Fibroblast of the aortic adventitia (primary cell): Measurements from ENCODE around the gene TMEM98. TPM values are rescaled to one million over a fixed set of nuclear protein-coding genes. Genes with fewer than 3 reads are reported as not detected.
"Not testable (repeated sequence)": the region's sequence is repeated elsewhere in the genome, so short reads cannot be mapped to it uniquely, and the experiment has no call there.

ENCODE experiments used
- DNase-seq: peaks from one replicate; pipeline ENCODE4 v3.0.0-alpha.2; 2010; ENCODE audit warnings: low read depth
- H3K4me3 ChIP-seq: 2 replicates; pipeline ENCODE4 v1.5.1; 2011; ENCODE audit warnings: low read depth, mild to moderate bottlenecking, control low read depth, low read length, moderate library complexity
- total RNA-seq: library from RNA; depleted of rRNA; stranded (reverse); fragments of >200 nt; gene quantifications from 2 replicates; pipeline ENCODE4 v1.2.3, GENCODE V29; 2012; ENCODE audit warnings: low replicate concordance
- TF ChIP-seq, protein P1 (sequence below): IDR thresholded peaks from 2 replicates; pipeline ENCODE4 v1.5.1; 2011; ENCODE audit warnings: mild to moderate bottlenecking, low read length, control low read depth, inconsistent platforms; ENCODE audit not compliant: insufficient read depth

Gene TMEM98
- total RNA-seq, 1 donor: 95.5 TPM

DNA sequence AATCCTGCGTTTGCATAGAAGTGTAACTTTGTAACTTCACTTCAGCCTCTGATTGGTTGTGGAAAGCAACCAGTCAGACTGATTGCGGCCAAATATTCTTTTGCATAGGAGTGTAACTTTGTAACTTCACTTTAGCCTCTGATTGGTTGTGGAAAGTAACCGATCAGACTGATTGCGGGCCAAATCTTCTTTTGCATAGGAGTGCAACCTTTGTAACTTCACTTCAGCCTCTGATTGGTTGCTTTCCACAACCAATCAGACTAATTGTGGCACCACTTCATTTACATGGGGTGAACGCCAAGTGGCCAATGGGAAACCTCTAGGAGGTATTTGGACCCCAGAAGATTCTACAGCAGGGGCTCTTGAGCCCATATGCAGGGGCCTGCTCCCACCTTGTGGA is 1.8 kb upstream of the TMEM98 start:
- no peak overlapping the region for H3K4me3 ChIP-seq
- TF ChIP-seq, protein P1, sequence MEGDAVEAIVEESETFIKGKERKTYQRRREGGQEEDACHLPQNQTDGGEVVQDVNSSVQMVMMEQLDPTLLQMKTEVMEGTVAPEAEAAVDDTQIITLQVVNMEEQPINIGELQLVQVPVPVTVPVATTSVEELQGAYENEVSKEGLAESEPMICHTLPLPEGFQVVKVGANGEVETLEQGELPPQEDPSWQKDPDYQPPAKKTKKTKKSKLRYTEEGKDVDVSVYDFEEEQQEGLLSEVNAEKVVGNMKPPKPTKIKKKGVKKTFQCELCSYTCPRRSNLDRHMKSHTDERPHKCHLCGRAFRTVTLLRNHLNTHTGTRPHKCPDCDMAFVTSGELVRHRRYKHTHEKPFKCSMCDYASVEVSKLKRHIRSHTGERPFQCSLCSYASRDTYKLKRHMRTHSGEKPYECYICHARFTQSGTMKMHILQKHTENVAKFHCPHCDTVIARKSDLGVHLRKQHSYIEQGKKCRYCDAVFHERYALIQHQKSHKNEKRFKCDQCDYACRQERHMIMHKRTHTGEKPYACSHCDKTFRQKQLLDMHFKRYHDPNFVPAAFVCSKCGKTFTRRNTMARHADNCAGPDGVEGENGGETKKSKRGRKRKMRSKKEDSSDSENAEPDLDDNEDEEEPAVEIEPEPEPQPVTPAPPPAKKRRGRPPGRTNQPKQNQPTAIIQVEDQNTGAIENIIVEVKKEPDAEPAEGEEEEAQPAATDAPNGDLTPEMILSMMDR: no peak
- DNase-seq: no peak

DNA sequence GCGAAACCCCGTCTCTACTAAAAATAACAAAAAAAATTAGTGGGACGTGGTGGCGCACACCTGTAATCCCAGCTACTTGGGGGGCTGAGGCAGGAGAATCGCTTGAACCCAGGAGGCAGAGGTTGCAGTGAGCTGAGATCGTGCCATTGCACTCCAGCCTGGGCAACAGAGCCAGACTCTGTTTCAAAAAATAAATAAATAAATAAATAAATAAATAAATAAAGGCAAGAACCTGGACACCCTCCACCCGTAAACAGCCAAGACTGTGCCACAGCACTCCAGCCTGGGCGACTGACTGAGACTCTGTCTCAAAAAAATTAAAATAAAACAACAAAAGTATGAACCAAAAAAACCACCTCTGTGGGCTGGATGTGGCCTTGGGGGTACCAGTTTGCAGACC is 1.2 kb upstream of the TMEM98 start:
- DNase-seq, H3K4me3 ChIP-seq: not testable (repeated sequence)

DNA sequence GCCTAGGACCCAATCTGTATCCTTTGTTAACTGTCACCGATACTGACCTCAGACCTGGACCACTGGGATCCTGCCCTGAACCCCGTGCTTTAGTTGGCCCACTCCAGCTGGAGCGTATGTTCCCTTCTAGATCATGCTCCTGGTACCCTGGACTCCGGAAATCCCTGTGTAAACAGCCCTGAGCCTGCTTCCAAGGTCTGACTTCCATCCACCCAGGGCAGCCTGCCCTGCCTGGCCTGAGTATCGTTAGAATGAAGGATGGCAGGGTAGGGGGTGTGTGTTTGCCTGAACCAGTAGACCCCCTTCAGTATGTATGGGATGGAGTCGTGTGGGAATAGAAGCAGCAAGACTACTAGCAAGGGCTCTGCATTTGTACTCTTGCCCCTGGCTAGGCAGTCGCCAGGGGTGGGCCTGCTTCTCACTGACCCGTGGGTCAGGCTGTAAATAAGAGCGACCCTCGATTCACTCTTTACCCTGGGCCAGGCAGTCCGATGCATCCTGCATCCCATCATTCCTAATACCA is 691 bp upstream of the TMEM98 start:
- no peak for DNase-seq
- TF ChIP-seq, protein P1: no peak
- peak overlapping the region; percentile 71 for H3K4me3 ChIP-seq

DNA sequence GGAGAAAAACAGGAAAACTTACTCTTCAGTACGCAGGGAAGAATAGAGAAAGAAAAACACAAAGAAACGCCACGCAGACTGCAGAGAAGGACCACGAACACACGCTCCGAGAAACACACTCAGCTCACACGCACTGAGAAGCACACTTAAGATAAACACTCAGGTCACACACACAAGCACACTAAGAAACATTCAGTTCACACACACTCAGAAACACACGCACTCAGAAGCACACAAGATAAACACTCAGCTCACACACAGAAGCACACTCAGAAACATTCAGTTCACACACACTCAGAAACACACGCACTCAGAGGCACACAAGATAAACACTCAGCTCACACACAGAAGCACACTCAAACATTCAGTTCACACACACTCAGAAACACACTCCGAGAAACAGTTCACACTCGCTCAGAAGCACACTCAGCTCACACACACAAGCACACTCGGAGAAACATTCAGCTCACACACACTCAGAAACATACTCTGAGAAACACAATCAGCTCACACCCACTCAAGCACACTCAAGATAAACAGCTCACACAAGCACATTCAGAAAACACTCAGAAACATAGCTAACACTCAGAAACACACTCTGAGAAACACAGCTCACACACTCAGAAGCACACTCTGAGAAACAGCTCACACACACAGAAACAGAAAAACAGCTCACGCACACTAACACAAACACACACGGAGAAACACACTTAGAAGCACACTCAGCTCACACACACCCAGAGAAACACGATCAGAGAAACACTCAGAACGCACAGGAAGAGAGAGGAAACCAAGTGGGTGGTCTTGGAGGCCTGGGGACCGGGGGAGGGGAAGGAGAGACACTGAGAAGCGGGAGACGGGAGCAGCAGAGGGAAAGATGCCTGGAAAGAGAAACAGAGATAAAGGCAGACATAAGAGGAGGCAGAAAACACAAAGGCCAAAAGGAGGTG is 908 bp downstream of the TMEM98 start:
- peak; percentile 10 for DNase-seq

DNA sequence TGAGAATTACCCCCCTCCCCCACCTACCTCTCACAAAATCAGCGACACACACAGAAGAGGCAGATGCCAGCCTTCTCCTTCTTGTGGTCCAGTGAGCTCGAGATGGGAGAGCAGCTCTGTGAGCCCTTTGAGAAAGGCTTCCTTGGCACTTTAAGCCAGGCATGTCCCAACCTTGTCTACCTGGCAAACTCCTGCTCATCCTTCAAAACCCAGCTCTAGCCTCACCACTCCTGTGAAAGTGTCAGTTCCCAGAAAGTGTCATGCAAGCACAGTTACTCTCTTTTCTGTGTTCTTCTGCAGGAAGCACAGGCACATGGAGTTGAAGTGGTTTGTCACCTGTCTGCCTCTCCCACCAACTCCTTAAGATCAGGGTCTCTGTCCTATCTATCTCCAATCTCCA is 1.6 kb downstream of the TMEM98 start:
- no peak for DNase-seq
- peak overlapping the region; percentile 71 for H3K4me3 ChIP-seq
- TF ChIP-seq, protein P1: no peak

More for the DNA sequence above, 908 bp downstream of the TMEM98 start:
- H3K4me3 ChIP-seq: peak overlapping the region; percentile 71
- TF ChIP-seq, protein P1: no peak

DNA sequence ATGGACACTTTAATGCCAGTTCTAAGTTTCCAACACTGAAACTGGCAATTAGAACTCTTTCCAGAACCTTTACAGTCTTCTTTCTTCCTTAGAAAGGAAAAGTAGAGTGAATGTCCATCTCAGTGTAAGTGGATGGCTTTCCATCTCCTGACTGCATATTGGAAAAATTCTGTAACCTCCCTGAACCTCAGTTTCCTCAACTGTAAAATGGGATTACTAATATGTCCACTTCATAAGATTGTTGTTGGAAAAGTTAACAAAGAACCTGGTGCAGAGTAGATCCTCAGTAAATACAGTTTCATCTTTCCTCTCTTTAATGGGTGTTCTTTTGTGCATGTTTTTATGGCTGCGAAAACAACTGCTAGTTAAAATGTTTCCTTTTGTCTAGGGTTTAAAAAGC is 2.6 kb downstream of the TMEM98 start:
- TF ChIP-seq, protein P1: no peak
- DNase-seq: no peak
- H3K4me3 ChIP-seq: no peak overlapping the region

DNA sequence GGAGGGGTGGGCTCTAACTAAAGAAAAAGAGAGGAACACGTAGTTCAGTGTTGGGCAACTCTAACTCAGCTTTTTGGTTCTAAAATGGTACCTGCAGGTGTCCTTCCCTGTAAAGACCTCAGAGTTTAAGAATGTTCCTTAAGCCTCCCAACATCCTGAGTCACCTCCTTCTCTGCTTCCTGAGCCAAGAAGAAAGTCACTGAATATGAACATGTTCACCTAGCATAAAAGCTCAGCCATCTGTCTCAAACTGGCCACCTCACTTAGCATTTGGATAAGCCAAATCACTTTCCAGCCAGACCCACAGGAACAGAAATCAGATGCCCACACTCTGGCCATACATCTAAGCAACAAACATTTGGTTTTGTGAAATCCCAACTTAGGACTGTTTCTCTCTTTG is 3.7 kb downstream of the TMEM98 start:
- H3K4me3 ChIP-seq: no peak overlapping the region
- TF ChIP-seq, protein P1: no peak
- no peak for DNase-seq
